Panc1 (cell line): ENCODE results near the gene GLE1. TPM values are rescaled to one million over a fixed set of nuclear protein-coding genes. Genes with fewer than 3 reads are reported as not detected.

ENCODE experiments used
- ATAC-seq: fragments of 200-7000 bp; cut with Tn5 transposase; 2 replicates; pipeline ENCODE4 v1.9.1; 2020; ENCODE audit warnings: mild to moderate bottlenecking, moderate library complexity
- BruUV-seq: library from RNA; stranded (reverse); fragments of 400-500 nt; replicated peaks from 2 replicates; lab custom pipeline; 2021; lab: Mats Ljungman, UMichigan
- CTCF ChIA-PET: fragments of 300-600 bp; sonication (Branson Sonifier 250); formaldehyde crosslinking; loops from one replicate; lab custom pipeline; 2022; ENCODE audit warnings: antibody characterized with exemption; lab: Charles Lee
- POLR2A ChIA-PET: fragments of 300-600 bp; sonication (Branson Sonifier 250); formaldehyde crosslinking; loops from one replicate; lab custom pipeline; 2022; ENCODE audit warnings: antibody characterized with exemption; lab: Charles Lee
- DNase-seq: peaks from one replicate; pipeline ENCODE4 v3.0.0-alpha.2; 2010; ENCODE audit warnings: low read depth, low spot score
- H3K27ac ChIP-seq: 2 replicates; pipeline ENCODE4 v1.5.1; 2011; ENCODE audit warnings: mild to moderate bottlenecking, low read length, inconsistent platforms
- H3K27me3 ChIP-seq: fragments of 200-500 bp; sonication (Bioruptor generic); 2 replicates; pipeline ENCODE4 v1.6.0; 2014; ENCODE audit warnings: low read length, inconsistent platforms; ENCODE audit not compliant: control insufficient read depth, insufficient read depth
- H3K36me3 ChIP-seq: fragments of 200-500 bp; sonication (Bioruptor generic); 2 replicates; pipeline ENCODE4 v1.5.1; 2014; ENCODE audit warnings: inconsistent platforms, mild to moderate bottlenecking, low read length, moderate library complexity; ENCODE audit not compliant: control insufficient read depth, insufficient read depth
- H3K4me1 ChIP-seq: 2 replicates; pipeline ENCODE4 v1.5.1; 2011; ENCODE audit warnings: inconsistent platforms, mild to moderate bottlenecking, low read length, moderate library complexity; ENCODE audit not compliant: control insufficient read depth, insufficient read depth
- H3K4me3 ChIP-seq, 2 experiments: 2 replicates each; pipeline ENCODE4 v1.5.1; 2011 to 2012; ENCODE audit warnings: low read depth in 2 of 2, low read length in 2 of 2, mild to moderate bottlenecking in 2 of 2, inconsistent platforms in 1 of 2, moderate library complexity in 1 of 2
- H3K9me3 ChIP-seq: fragments of 200-500 bp; sonication (Bioruptor generic); 2 replicates; pipeline ENCODE4 v1.5.1; 2014; ENCODE audit warnings: low read depth, mild to moderate bottlenecking, inconsistent platforms, low read length, moderate library complexity; ENCODE audit not compliant: control insufficient read depth, insufficient read depth
- POLR2AphosphoS5 ChIP-seq: IDR thresholded peaks from 2 replicates; pipeline ENCODE4 v1.6.1; 2012; ENCODE audit warnings: mild to moderate bottlenecking, low read depth, low read length, moderate library complexity
- REST ChIP-seq, 2 experiments: IDR thresholded peaks; 2 replicates each; pipeline ENCODE4 v1.6.1; 2011 to 2012; ENCODE audit warnings: low read depth in 2 of 2, control low read depth in 1 of 2, low read length in 1 of 2, mild to moderate bottlenecking in 1 of 2, moderate library complexity in 1 of 2; ENCODE audit not compliant: insufficient read depth in 1 of 2
- SIN3A ChIP-seq: IDR thresholded peaks from 2 replicates; pipeline ENCODE4 v1.6.1; 2012; ENCODE audit warnings: low read depth, mild to moderate bottlenecking, low read length, moderate library complexity, borderline replicate concordance; ENCODE audit not compliant: insufficient read depth
- TCF7L2 ChIP-seq: IDR thresholded peaks from 2 replicates; pipeline ENCODE4 v1.6.1; 2011; ENCODE audit warnings: mild to moderate bottlenecking, low read depth, low read length, inconsistent platforms
- in situ Hi-C: cut with HindIII; loops from 2 replicates; pipeline ENCODE4 v1.10.0; 2016; ENCODE audit warnings: low sequenced_read_pairs, low pct_unique_long_range_greater_than_20kb
- intact Hi-C: fragments of 100-400 bp; cut with micrococcal nuclease; formaldehyde crosslinking; loops from one replicate; pipeline ENCODE4 v1.10.0; 2022; ENCODE audit not compliant: unreplicated experiment
- total RNA-seq: library from RNA; stranded (reverse); gene quantifications from one replicate; pipeline ENCODE4 v1.2.1, GENCODE V29; 2021; ENCODE audit not compliant: unreplicated experiment
- TF ChIP-seq, protein P1 (sequence below): fragments of 450-650 bp; IDR thresholded peaks from 2 replicates; pipeline ENCODE4 v1.5.1; 2017; ENCODE audit warnings: mild to moderate bottlenecking

GLE1 gene
- total RNA-seq, 1 experiment from 2014 or later: 25.9 TPM

- no peaks in the 10 kb centered on the region for H3K9me3 ChIP-seq
- no peaks in the 10 kb centered on the region for H3K36me3 ChIP-seq
- intact Hi-C loops (no loop called here), in situ Hi-C loops (no loop called here)
- 0 out of 2 replicates have a peak overlapping the region, but pooled peaks have one; percentile 39 for H3K27ac ChIP-seq
- no peak for ATAC-seq
- DNase-seq: no peak
- no peaks in the 10 kb centered on the region for H3K27me3 ChIP-seq
- H3K4me3 ChIP-seq: no peak overlapping the region
- peaks cover 19% of the 10 kb centered on the region for H3K4me1 ChIP-seq
- no TSS peak for BruUV-seq
- TF ChIP-seq REST (IDR thresholded peaks at IDR 0.05; ENCODE audit: insufficient read depth in 1 of 2, low read depth in 2 of 2, low read length in 1 of 2): no peak
- TF ChIP-seq TCF7L2: no peak
- no peak for TF ChIP-seq SIN3A
- TF ChIP-seq, protein P1, sequence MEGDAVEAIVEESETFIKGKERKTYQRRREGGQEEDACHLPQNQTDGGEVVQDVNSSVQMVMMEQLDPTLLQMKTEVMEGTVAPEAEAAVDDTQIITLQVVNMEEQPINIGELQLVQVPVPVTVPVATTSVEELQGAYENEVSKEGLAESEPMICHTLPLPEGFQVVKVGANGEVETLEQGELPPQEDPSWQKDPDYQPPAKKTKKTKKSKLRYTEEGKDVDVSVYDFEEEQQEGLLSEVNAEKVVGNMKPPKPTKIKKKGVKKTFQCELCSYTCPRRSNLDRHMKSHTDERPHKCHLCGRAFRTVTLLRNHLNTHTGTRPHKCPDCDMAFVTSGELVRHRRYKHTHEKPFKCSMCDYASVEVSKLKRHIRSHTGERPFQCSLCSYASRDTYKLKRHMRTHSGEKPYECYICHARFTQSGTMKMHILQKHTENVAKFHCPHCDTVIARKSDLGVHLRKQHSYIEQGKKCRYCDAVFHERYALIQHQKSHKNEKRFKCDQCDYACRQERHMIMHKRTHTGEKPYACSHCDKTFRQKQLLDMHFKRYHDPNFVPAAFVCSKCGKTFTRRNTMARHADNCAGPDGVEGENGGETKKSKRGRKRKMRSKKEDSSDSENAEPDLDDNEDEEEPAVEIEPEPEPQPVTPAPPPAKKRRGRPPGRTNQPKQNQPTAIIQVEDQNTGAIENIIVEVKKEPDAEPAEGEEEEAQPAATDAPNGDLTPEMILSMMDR: no peak
- TF ChIP-seq POLR2AphosphoS5: no peak
- ChIA-PET POLR2A (no interaction called here), CTCF (no interaction called here)
Observed at GRCh38 chr9:128550226-128550625, 45.7 kb downstream of the GLE1 start.

- BruUV-seq: no TSS peak
- Histone ChIP-seq H3K9me3 (no peaks in the 10 kb centered on the region), H3K4me3 (peak overlapping the region; percentile 74 to 83), H3K4me1 (peaks cover 21% of the 10 kb centered on the region), H3K27ac (peak overlapping the region; percentile 82), H3K36me3 (no peaks in the 10 kb centered on the region), H3K27me3 (no peaks in the 10 kb centered on the region)
- in situ Hi-C loops (no loop called here), intact Hi-C loops (no loop called here)
- TF ChIP-seq REST (IDR thresholded peaks at IDR 0.05; ENCODE audit: insufficient read depth in 1 of 2, low read depth in 2 of 2, low read length in 1 of 2) (no peak), POLR2AphosphoS5 (no peak), SIN3A (no peak), TCF7L2 (no peak)
- TF ChIP-seq, protein P1: no peak
- CTCF ChIA-PET: interaction anchor here (0.6 kb wide), 1 partner anchor 244 kb away, joined by 8 read pairs; no protein-coding TSS in a partner anchor
- ATAC-seq (no peak), DNase-seq (no peak)
- POLR2A ChIA-PET: interaction anchor here (0.8 kb wide), 1 partner anchor 9 kb away, joined by 4 read pairs; no protein-coding TSS in a partner anchor
Observed at GRCh38 chr9:128550770-128551656, 46.5 kb downstream of the GLE1 start.
